Endothelial cell of umbilical vein (primary cell): ENCODE measurements around the gene OR2T1.
"Not testable (repeated sequence)": the region's sequence is repeated elsewhere in the genome, so short reads cannot be mapped to it uniquely, and the experiment has no call there.

Source experiments
- EZH2 ChIP-seq: IDR thresholded peaks from 2 replicates; pipeline ENCODE4 v1.6.1; 2012; ENCODE audit warnings: borderline replicate concordance, low read depth, mild to moderate bottlenecking, moderate library complexity, low read length, inconsistent platforms; ENCODE audit not compliant: severe bottlenecking
- POLR2AphosphoS5 ChIP-seq: IDR thresholded peaks from 2 replicates; pipeline ENCODE4 v1.6.1; 2012; ENCODE audit warnings: low read depth, mild to moderate bottlenecking, control low read depth, low read length, moderate library complexity; ENCODE audit not compliant: insufficient read depth

DNA sequence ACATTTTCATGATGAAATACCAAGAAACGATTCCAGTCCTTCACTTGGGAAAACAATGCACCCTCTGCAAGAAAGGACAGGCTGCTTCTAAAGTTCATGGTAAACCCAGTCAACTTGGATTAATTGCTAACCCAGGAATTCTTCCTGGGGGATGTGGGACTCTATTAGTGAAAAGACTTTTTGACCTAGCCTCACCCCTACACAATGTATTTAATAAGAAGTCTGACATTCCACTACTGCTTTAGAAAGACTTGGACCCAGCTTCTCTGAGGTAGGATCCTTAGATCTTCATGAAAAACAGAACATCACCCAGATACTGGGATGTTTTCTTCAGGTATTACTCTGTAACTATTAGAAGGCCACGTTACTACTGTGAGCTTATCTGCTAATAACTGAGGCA is 42.6 kb downstream of the OR2T1 start, which contains the start of gene OR2T2:
- TF ChIP-seq POLR2AphosphoS5, EZH2: not testable (repeated sequence)
